Heart left ventricle (tissue), 13 donors: Measurements from ENCODE around the gene OXCT2.

Source experiments
- POLR2A ChIP-seq, 2 donors: fragments of 450-650 bp; IDR thresholded peaks; one replicate each; pipeline ENCODE4 v1.6.1; 2017; ENCODE audit warnings: antibody characterized with exemption in 2 of 2, mild to moderate bottlenecking in 2 of 2, moderate library complexity in 2 of 2
- TF ChIP-seq, protein P1 (sequence below), 12 donors: fragments of 200-600 bp; sonication (generic) in 4 of 12; IDR thresholded peaks; one replicate each; pipeline versions ENCODE4 v1.5.0 to v1.8.0; 2018 to 2022; ENCODE audit warnings: antibody characterized with exemption in 12 of 12, mild to moderate bottlenecking in 5 of 12
- donor health status: ischemic (EF 13 %, LVEDD 7.1; RV severe dilation, severe dysfunction).
- donor health status: DM: no; HTN: yes; CAD: no.
- donor health status: DM: no; HTN: no; CAD: no.
- donor health status: ischemic (EF 25% LVEDD 6.9; RV normal size, moderate dysfunction).
- donor health status: ischemic (EF 25% LVEDD 5.7; RV mildly dilated, moderate dysfunction).
- donor health status: ischemic (EF 35%, LVEDD 5.7; RV mildly dilated, moderate dysfunction).
- donor health status: nonischemic (EF 11% LVEDD 7.7; RV severe dilation, severe dysfunction).
- donor health status: DM: yes; HTN: yes; CAD: no.
- donor health status: PGD.
- donor health status: ischemic (EF 29% LVEDD 5.4; RV normal size, mild dysfunction).
- donor health status: nonischemic (EF 23%, LVEDD 6.1; RV moderate dilation, normal function).

DNA sequence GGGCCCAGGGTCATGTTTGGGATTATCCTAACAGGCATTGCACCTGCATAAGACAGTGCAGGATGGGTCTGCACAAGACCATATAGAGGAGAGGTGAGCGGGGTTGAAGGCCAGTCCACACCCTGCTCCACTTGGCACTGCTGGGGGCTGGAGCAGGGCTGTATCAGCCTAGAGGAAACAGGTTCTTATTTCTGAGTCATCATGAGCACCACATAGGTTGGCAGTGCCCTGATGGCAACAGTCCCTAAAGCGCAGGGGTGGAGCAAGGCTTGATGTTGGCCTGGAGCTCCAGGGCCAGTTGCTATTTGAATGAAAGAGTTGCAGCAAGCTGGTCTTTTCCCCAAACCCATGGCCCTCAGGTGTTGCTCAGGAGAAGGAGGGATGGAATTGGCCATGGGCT lies 47.3 kb upstream of the OXCT2 start:
- TF ChIP-seq, protein P1, sequence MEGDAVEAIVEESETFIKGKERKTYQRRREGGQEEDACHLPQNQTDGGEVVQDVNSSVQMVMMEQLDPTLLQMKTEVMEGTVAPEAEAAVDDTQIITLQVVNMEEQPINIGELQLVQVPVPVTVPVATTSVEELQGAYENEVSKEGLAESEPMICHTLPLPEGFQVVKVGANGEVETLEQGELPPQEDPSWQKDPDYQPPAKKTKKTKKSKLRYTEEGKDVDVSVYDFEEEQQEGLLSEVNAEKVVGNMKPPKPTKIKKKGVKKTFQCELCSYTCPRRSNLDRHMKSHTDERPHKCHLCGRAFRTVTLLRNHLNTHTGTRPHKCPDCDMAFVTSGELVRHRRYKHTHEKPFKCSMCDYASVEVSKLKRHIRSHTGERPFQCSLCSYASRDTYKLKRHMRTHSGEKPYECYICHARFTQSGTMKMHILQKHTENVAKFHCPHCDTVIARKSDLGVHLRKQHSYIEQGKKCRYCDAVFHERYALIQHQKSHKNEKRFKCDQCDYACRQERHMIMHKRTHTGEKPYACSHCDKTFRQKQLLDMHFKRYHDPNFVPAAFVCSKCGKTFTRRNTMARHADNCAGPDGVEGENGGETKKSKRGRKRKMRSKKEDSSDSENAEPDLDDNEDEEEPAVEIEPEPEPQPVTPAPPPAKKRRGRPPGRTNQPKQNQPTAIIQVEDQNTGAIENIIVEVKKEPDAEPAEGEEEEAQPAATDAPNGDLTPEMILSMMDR (IDR thresholded peaks at IDR 0.05) = no peak
- no peak for TF ChIP-seq POLR2A (IDR thresholded peaks at IDR 0.05)
